HG03378 (cell line): ENCODE results near the gene CLMN.
"Not testable (repeated sequence)": the region's sequence is repeated elsewhere in the genome, so short reads cannot be mapped to it uniquely, and the experiment has no call there.

ENCODE experiments used
- ATAC-seq: cut with Tn5 transposase; IDR thresholded peaks from one replicate; pipeline ENCODE4 v1.9.1; 2021; ENCODE audit warnings: mild to moderate bottlenecking, moderate library complexity; ENCODE audit not compliant: unreplicated experiment

The CLMN gene

DNA sequence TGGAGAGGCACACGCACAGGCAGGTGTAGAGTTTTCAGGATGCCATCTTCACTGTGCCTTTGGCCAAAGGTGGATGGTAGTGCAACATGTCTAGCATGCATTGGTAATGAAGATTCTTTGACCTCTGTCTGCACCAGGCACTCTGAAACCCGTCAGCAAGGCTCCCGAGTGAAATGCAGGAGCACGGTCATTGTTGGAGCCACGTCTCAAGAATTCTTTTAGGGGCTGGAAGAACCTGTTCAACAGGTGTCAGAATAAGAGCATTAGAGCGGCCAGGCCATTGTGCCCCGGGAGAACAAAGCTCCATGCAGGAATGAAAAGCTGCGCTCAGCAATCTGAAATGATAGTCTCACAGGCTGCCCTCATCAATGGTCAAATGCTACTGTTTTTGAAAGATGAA is 122.2 kb downstream of the CLMN start:
- no peak for ATAC-seq

DNA sequence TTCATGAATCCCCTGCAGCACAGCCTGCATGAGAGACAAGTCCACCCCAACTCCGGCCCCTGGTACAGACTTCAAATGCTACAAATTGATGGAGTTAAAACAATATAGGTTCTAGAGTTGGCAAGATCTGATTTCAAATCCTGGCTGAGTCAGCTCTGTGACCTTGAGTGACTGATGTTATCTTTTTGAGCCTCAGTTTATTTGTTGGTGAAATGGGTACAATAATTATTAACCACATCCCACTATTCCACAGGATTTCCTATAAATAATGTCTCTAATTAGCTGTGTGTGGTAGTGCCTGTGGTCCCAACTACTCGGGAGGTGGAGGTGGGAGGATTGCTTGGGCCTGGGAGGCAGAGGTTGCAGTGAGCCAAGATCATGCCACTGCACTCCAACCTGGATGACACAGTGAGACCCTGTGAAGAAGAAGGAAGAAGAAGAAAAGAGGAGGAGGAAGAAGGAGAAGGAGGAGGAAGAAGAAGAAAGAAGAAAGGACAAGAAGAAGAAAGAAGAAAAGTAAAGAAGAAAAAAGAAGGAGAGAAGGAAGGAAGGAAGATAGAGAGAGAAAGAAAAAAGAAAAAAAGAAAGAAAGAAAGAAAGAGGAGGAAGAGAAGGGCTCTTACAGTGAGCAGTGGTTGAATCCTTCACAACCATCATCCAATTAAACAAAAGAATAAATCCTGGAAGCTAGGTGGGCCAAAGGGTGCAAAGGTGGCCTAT is 122.7 kb downstream of the CLMN start:
- ATAC-seq: no peak

DNA sequence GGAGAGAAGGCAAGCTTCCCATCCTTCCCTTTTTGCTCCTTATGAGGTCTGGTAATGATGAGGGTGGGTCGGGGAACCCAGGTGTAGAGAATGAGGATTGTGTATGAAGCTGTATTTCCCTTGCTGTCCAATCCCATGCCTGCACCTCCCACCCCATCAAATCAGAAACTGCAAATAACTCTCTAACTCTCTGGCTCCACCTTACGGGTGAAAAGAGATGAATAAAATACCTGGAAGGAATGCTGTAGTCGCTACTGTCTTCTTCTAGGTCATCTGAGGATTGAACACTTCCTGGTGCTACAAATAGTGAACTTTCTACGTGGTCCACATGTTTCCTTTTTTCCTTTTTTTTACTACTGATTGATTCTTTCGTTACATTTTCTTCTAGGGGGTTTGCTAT is 123.4 kb downstream of the CLMN start:
- no peak for ATAC-seq

DNA sequence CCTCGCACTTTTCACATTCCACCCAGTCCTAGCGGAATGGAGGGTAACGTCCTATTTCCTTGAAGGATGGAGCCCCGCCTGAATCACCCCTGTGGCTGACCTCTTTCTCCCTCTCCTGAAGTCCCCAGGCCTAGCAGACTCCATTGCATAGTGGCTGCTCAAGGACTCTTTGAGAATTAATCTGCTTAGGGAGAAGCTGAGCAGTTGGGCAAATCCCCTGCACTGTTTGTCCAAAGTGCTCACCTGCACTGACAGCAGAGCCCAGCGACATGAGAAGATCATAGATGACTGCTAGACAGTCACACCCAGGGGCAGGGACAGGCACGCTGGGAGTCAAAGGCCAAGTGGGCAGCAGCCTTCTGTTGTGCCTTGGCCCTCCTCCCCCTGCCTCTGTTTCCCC is 124.7 kb downstream of the CLMN start:
- no peak for ATAC-seq

DNA sequence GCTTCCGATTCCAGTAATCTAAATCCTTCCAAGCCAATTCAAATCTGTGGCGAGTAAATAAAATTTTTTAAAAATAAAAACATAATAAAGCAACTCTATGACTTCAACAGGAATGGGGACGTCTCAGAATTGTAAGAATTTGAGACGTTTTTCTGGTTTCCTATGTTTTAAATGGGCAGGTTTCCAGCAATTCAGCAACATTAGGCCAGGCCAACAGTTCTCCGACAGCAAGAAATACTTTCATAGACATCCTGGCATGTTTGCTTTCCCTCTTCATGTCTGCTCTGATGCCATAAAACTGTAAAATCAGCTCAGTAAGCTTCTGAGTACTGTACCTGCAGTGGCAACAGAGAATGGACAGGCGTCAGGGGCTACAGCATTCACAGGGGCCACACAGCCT is 126.6 kb downstream of the CLMN start:
- ATAC-seq: no peak

DNA sequence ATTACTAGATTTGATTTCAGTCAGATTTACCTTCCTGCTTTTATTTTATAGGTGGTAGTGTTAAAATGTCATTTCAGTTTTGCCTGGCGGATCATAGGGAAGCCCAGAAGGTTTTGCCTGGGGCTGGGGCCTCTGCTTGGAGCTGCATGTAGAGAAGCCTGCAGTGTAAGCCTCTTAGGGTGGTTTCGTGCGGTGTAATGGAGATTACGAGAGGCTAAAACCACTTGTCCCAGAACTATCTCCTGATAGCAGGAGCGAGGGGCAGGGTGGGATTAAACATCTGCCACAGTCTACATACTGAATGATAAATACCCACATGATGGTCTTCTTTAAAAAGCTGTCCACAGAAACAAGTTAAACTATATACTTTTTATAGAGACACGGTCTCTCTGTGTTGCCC is 127.4 kb downstream of the CLMN start:
- ATAC-seq: no peak

DNA sequence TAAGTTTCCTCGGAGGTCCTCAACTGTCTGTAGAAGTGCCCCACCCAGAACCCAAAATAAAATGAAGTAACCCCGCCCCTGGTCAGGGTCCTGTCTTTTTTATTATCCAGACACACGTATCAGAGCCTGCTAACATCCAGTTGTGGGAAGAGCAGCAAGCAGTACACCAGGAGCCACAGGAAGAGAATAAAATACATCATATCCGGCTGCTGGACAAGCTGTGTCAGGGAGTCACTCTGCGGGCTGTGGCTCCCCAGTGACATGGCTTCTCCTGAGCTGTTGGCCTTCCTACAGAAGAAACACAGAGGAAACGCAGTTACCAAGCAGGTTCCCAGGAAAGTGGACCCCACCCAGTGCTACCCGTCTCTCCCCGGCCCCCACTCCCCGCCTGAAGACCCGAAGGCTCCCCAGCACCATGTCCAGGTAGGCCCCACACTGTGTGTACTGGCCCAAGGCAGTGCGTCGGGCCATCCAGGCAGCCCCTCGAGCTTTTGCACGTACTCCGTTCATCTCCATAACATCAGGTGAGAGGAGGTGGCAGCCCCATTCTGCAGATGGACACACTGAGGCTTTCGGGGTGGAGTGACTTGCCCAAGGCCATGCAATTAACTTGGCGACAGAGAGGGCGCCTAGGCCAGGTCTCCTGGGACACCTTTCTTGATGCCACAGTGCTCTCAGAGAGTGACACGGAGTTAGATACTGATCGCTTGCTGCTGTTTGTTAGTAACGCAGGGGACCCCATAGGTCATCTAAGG is 128.1 kb downstream of the CLMN start:
- no peak for ATAC-seq

DNA sequence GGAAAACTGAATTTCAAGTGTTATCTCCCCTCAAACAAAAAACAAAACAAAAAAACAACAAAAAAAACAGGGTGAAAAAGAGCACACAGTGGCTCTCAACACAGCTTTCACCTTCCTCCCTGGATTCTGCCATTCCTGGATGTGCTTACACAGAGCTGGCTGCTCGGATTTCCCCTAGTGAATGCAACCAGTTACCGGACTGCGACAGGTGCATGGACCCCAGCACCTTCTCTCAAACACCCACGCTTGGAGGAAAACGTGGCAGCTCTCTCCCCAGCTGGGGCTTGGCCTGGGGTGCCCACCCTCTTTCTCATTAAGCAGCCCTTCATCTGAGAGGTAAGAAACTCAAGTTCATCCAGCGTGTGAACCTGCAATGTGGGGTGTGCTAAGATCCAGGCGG is 128.9 kb downstream of the CLMN start:
- ATAC-seq: no peak

DNA sequence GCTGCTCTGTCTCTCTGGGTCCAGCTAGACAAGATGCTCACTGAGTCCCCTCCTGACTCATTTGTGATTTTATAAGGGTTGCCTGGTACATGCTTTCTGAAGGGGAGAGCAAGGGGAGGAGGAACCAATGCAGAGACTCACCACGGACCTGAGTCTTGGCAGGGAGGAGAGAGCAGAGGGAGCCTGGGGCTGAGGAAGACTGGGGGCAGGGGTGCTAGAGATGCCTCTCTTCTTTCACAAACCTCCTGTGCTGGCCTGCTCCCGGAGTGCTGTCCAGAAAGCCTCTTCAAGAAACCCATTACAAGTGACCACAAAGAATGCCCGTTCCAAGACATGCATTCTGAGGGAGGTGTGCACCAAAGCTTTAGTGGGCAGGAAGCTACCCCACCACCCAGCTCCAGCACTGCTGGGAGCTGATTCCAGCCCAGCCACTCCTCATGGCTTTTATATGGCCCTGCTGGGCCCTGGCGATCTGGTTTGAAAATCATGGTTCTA is 129.3 kb downstream of the CLMN start:
- no peak for ATAC-seq

DNA sequence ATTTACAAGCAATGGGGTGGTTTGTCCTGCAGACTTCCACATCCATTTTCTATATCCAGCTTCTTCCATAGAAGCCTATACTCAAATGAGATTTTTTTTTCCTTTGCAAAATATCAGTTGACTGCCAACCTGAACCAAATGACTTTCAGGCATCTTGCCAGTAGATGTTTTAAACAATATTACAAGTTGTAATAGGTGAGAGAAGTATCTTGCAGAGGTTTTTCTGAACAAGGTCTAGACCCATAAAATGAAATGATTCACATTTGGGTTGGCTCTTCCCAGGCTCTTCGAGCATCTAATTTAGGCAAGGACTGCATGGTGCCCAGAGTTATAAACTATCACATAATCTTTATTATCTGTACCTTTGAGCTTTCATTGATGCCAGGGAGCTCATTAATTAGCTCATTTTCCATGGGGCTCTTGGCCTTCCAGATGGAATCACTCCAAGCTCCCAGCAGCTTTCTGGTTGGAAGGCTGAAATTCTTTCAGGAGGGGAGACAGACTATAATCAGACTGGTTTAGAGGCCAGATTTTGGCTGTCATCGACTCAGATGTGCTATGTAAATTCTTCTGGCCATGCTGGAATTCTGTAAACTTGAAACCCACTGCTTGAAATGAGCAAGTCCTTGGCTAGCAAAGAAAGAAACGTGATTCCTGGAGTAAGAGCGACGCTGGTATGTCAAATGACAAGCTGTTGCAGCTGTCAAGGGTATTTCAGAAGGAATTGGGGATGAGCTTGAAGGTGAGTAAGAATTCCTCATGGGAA is 130.2 kb downstream of the CLMN start:
- no peak for ATAC-seq

DNA sequence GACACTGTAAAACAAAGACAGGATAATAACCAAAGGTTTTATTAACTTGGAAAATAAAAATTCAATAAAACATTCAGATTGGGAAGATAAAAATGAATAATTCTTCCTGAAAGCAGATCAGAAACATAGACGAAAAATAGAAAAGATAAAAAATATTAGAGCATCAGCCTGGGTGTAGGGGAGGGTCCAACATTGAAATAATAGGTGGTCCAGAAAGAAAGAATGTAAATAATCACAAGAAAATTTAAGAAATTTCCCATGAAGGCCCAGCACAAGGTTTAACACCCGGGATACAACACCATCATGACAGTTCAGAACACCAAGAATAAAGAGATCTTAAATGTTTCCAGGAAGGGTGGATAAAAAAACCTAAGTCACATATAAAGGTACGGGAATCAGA is 131.3 kb downstream of the CLMN start:
- no peak for ATAC-seq

DNA sequence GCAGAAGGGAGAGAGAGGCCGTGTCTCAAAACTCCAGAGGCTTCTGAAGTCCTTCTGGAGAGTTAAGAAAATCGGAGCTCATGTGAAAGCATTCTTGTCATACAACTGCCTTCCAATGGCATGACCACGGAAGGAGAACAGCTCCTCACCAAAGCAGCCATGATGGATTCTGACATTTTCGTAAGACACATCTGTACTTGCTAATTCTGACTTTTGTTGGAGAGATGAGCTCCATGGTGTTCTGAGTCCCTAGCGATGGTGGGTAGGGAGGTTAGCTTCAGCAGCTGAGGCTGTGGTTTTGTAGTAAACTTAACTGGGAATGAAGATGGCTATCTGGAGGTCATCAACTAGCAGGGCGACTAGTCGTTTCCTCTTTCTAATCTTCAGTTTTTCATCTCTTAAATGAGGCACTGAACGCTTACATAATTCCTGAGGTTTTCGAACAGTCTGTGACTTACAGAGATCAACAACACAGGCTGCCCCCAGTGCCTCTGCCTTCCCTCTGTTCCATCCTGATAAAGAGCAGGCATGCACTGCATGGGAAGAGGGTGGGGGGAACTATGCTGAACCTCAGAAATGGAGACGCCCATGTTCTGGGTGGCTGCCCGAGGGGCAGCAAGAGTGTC is 133.8 kb downstream of the CLMN start:
- no peak for ATAC-seq

DNA sequence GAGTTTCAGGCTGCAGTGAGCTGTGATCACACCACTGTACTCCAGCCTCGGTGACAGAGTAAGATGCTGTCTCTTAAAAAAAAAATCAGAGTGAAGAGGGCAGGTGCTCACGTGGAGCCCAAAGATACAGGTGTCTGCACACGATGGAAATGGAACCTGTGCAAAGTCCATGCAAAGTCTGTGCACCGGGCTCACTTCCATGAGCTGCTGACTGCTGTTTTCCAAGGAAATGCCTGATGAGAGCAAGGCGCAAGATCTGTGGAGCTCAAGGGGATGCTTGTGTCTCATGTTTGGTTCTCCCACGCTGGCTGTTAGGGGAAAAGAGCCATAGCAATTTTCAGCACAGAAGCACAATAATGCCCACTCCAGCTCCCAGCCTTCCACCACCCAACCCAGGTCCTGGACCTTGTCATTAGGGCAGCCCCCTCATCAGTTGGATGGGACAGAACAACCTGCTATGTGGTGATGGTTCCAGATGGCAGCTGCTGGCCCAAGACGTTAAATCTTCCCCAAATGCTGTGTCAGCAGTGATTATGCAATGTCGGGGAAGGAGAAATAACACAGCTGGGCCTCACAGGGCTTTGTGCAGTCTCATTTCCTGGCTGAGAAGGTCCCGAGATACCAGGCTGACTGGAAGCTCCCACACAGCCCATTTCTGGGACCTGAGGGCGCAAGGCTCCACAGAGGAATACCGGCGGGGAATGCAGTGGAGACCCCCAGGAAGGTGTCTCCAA is 134.5 kb downstream of the CLMN start:
- no peak for ATAC-seq

DNA sequence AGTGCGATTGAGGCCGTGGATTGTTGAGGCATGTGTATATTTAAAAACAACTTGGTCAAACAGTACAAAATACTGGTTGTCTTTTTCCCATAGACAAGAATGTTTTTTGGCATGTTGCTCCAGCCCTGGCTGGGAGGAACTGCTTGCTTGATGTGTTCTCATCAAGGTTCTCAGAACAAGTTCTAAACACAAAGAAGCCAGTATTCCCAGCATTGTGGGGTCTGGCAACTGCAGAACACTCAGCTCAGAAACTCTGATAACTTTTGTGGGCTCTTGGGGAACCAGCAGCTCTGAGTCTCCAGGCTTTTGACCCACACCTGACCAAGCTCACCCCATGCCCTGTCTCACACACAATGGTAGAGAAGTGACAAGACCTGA is 135.3 kb downstream of the CLMN start:
- ATAC-seq: no peak

DNA sequence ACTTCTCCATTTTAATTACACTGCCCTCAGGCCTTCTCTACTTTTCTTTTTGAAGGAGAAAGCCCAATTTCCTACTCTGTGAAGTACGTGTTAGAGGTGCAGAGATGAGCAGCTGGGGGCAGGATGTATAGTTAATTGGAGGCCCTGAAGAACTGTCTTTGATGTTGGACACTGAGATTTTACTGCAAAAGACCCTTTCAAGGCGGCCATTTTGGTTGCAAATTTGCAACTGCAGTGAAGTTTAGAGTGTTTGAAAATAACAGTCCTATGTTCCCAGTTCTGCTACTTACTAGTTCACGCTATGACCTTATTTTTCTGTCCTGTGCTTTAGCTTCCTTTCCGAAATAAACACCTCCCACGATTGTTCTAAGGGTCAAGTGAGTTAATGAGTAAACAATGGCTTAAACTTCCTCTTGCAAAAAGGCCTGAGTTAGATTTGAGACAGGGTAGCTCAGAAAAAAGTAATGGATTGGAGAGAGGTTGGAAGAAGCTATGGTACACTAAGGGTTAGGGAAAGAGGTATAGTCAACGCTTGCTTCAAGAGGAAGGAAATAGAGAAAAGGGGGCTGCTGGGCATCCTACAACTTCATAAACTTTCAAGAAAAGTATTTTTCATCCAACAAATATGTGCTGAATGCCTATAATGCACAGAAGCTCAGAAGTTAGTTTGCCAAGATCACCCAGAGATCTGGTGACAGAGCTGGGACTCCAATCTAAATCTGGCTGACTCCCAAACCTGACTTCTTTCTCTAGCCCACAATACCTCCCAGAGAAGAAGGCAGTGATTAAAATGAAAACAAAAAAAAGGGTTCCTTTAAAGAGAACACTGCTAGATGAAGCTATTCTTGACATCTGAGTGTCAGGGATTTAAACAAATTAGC is 135.9 kb downstream of the CLMN start:
- no peak for ATAC-seq

DNA sequence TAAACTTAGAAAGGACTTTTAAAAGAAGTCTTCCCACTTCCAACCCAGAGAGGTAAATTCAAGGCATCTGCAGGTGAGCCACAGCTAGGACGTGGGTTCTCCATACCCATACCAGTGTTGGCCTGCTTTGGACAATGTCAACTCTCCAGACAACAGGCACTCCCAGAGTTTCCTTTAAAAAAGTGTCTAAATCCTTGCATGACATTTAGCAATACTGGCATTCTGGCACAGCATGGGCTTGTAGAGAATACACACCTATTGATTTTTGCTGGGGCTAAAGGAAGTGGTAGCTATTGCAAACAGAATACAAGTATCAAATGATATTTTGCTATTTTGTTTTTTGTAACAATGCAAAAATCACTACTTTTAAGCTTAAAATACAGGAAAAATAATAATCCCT is 136.6 kb downstream of the CLMN start:
- no peak for ATAC-seq

DNA sequence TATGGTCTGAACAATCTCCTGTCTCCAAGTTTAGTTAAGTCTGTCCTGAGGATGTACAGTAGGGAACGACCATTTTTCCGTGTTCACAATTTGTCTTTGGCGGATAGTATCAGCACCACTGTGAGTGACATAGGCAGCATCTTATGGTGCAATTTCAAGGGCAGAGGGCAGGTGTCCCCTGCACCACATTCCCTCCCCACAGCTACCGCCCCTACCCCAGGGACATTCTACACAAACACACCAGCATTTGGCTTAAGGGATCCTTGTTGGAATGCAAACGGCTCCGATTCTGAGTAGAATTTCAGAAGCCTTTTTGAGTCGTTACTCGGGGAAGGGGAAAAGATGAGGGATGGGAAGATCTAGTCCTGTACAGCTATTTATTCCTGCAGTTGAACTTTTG is 137.3 kb downstream of the CLMN start:
- ATAC-seq: no peak

DNA sequence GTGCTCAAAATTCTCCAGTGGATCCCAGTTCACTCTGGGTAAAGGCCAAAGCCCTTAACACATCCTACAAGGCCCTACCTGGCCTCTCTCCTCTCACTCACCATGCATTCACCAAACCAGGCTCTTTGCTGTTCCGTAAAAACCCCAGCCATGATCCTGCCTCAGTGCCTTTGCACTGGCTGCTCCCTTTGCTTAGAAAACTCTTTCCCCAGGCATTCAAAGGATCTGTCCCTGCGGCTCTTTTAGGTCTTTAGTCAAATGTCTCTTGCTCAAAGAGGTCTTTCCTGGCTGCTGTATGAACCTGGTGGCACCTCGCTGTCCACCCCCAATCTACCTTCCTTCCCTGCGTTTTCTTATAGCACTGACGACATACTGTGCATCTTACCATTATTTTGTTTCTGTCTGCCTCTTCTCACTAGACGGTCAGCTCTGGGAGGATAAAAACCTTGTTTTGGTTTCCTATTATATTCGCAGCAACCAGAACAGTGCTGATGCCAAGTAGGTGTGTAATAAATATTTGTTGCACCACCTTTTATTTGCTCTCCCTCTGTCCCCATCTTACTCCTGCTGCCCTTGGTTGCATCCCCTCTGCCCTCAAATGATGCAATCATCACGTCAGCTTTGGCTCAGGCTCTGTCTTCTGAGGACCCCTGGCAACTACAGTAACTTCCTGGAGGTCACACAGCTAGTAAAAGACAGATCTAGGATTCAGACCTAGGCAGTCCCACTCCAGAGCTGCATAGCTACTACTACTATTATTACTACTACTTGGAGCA is 138.6 kb downstream of the CLMN start:
- no peak for ATAC-seq

DNA sequence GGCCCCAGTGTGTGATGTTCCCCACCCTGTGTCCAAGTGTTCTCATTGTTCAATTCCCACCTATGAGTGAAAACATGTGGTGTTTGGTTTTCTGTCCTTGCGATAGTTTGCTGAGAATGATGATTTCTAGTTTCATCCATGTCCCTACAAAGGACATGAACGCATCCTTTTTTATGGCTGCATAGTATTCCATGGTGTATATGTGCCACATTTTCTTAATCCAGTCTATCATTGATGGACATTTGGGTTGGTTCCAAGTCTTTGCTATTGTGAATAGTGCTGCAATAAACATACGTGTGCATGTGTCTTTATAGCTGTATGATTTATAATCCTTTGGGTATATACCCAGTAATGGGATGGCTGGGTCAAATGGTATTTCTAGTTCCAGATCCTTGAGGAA is 144.0 kb downstream of the CLMN start:
- ATAC-seq: not testable (repeated sequence)
